Measurements from ENCODE around the gene MACO1. TPM values are rescaled to one million over a fixed set of nuclear protein-coding genes. Genes with fewer than 3 reads are reported as not detected.

Gene MACO1
- total and polyA plus RNA-seq, 9 of the 15 experiments (the other 6 are each of a cell fraction or from before 2014, with no cell fraction given) = 4.6 to 28.4 (median 21.7) TPM

GRCh38 chr1:25487628-25488027, 56.9 kb downstream of the MACO1 start (continued):
- TF ChIP-seq, protein P1, sequence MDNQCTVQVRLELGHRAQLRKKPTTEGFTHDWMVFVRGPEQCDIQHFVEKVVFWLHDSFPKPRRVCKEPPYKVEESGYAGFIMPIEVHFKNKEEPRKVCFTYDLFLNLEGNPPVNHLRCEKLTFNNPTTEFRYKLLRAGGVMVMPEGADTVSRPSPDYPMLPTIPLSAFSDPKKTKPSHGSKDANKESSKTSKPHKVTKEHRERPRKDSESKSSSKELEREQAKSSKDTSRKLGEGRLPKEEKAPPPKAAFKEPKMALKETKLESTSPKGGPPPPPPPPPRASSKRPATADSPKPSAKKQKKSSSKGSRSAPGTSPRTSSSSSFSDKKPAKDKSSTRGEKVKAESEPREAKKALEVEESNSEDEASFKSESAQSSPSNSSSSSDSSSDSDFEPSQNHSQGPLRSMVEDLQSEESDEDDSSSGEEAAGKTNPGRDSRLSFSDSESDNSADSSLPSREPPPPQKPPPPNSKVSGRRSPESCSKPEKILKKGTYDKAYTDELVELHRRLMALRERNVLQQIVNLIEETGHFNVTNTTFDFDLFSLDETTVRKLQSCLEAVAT (IDR thresholded peaks at IDR 0.05) = no peak
- TF ChIP-seq, protein P2, sequence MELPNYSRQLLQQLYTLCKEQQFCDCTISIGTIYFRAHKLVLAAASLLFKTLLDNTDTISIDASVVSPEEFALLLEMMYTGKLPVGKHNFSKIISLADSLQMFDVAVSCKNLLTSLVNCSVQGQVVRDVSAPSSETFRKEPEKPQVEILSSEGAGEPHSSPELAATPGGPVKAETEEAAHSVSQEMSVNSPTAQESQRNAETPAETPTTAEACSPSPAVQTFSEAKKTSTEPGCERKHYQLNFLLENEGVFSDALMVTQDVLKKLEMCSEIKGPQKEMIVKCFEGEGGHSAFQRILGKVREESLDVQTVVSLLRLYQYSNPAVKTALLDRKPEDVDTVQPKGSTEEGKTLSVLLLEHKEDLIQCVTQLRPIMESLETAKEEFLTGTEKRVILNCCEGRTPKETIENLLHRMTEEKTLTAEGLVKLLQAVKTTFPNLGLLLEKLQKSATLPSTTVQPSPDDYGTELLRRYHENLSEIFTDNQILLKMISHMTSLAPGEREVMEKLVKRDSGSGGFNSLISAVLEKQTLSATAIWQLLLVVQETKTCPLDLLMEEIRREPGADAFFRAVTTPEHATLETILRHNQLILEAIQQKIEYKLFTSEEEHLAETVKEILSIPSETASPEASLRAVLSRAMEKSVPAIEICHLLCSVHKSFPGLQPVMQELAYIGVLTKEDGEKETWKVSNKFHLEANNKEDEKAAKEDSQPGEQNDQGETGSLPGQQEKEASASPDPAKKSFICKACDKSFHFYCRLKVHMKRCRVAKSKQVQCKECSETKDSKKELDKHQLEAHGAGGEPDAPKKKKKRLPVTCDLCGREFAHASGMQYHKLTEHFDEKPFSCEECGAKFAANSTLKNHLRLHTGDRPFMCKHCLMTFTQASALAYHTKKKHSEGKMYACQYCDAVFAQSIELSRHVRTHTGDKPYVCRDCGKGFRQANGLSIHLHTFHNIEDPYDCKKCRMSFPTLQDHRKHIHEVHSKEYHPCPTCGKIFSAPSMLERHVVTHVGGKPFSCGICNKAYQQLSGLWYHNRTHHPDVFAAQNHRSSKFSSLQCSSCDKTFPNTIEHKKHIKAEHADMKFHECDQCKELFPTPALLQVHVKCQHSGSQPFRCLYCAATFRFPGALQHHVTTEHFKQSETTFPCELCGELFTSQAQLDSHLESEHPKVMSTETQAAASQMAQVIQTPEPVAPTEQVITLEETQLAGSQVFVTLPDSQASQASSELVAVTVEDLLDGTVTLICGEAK (IDR thresholded peaks at IDR 0.05) = no peak
- TF ChIP-seq, protein P2 (CRISPR knock-in tag; IDR thresholded peaks at IDR 0.05) = no peak
- TF ChIP-seq POLR2AphosphoS5 (IDR thresholded peaks at IDR 0.05; ENCODE audit: control insufficient read depth, insufficient read depth, low read depth, low read length) = no peak
- no peak for TF ChIP-seq ZNF695 (CRISPR knock-in tag; IDR thresholded peaks at IDR 0.05)
- no peak for TF ChIP-seq MEF2A (IDR thresholded peaks at IDR 0.05; ENCODE audit: control insufficient read depth, low read depth, low read length)
- TF ChIP-seq RNF219 (CRISPR knock-in tag; IDR thresholded peaks at IDR 0.05) = no peak
- TF ChIP-seq ZNF444 (CRISPR knock-in tag; IDR thresholded peaks at IDR 0.05) = no peak
- TF ChIP-seq NFRKB (IDR thresholded peaks at IDR 0.05; ENCODE audit: low read depth) = no peak
- TF ChIP-seq ZKSCAN3 (CRISPR knock-in tag; IDR thresholded peaks at IDR 0.05) = no peak
- no peak for TF ChIP-seq ZBTB34 (CRISPR knock-in tag; IDR thresholded peaks at IDR 0.05)
- no peak for TF ChIP-seq USF1 (CRISPR knock-in tag; IDR thresholded peaks at IDR 0.05)

Data from K562 (cell line).